GM12872 (cell line): ENCODE measurements around the gene ALPK1.

ENCODE experiments used
- CTCF ChIP-seq: IDR thresholded peaks from 3 replicates; pipeline ENCODE4 v1.5.1; 2011; ENCODE audit warnings: low read depth, mild to moderate bottlenecking, low read length, moderate library complexity; ENCODE audit not compliant: insufficient read depth

Gene ALPK1

GRCh38 chr4:112270640-112271421 is 26.3 kb upstream of the ALPK1 start:
- TF ChIP-seq CTCF = no peak

- no peak for TF ChIP-seq CTCF
Measured at GRCh38 chr4:112272292-112272691, 24.9 kb upstream of the ALPK1 start.

- no peak for TF ChIP-seq CTCF
Measured at GRCh38 chr4:112274959-112275358, 22.2 kb upstream of the ALPK1 start.

GRCh38 chr4:112276113-112276512 is 21.1 kb upstream of the ALPK1 start:
- TF ChIP-seq CTCF = no peak

- no peak for TF ChIP-seq CTCF
Measured at GRCh38 chr4:112277220-112277619, 19.9 kb upstream of the ALPK1 start.

GRCh38 chr4:112277705-112278448 is 19.3 kb upstream of the ALPK1 start:
- no peak for TF ChIP-seq CTCF

GRCh38 chr4:112279025-112279881 is 17.9 kb upstream of the ALPK1 start:
- no peak for TF ChIP-seq CTCF
